G401.6 (cell line): ENCODE results near the gene PSMD9.
"Not testable (repeated sequence)": the region's sequence is repeated elsewhere in the genome, so short reads cannot be mapped to it uniquely, and the experiment has no call there.

ENCODE experiments used
- FAIRE-seq: peaks from 2 replicates; lab custom pipeline; 2012; peaks lifted over from hg19 to GRCh38; lab: Jason Lieb, UNC

PSMD9 gene

GRCh38 chr12:121925358-121925695 lies 36.7 kb downstream of the PSMD9 start:
- no peak for FAIRE-seq

- FAIRE-seq = no peak
Measured at GRCh38 chr12:121926874-121927706, 38.5 kb downstream of the PSMD9 start.

GRCh38 chr12:121927813-121928212 lies 39.2 kb downstream of the PSMD9 start:
- no peak for FAIRE-seq

GRCh38 chr12:121929545-121929944 lies 41.0 kb downstream of the PSMD9 start:
- FAIRE-seq = not testable (repeated sequence)

- no peak for FAIRE-seq
Measured at GRCh38 chr12:121930862-121931261, 42.3 kb downstream of the PSMD9 start.

- FAIRE-seq = no peak
Measured at GRCh38 chr12:121932176-121932536, 43.6 kb downstream of the PSMD9 start.

GRCh38 chr12:121932914-121933521 lies 44.4 kb downstream of the PSMD9 start:
- FAIRE-seq = no peak

GRCh38 chr12:121933522-121934308 lies 45.1 kb downstream of the PSMD9 start:
- FAIRE-seq = no peak

- FAIRE-seq = no peak
Measured at GRCh38 chr12:121934309-121934664, 45.7 kb downstream of the PSMD9 start.

- no peak for FAIRE-seq
Measured at GRCh38 chr12:121937654-121938053, 49.1 kb downstream of the PSMD9 start.

GRCh38 chr12:121939186-121939585 lies 50.6 kb downstream of the PSMD9 start:
- FAIRE-seq = no peak

GRCh38 chr12:121939992-121940766 lies 51.6 kb downstream of the PSMD9 start:
- FAIRE-seq = peak; percentile 41

- no peak for FAIRE-seq
Measured at GRCh38 chr12:121942145-121942718, 53.6 kb downstream of the PSMD9 start.

- FAIRE-seq = no peak
Measured at GRCh38 chr12:121943926-121944325, 55.3 kb downstream of the PSMD9 start.

- FAIRE-seq = no peak
Measured at GRCh38 chr12:121946313-121947025, 57.9 kb downstream of the PSMD9 start.

GRCh38 chr12:121947981-121948380 lies 59.4 kb downstream of the PSMD9 start:
- no peak for FAIRE-seq

- no peak for FAIRE-seq
Measured at GRCh38 chr12:121949648-121950397, 61.2 kb downstream of the PSMD9 start.

GRCh38 chr12:121953117-121953692 lies 64.6 kb downstream of the PSMD9 start:
- no peak for FAIRE-seq

- FAIRE-seq = no peak
Measured at GRCh38 chr12:121953695-121954094, 65.1 kb downstream of the PSMD9 start.
